Nephron progenitor cell (in vitro differentiated cells): ENCODE results near the gene NEK7.
A peak's percentile ranks its signal among the peaks of the same experiment; 100 is the strongest.

Source experiments
- DNase-seq: peaks from one replicate; pipeline ENCODE4 v3.0.0; 2021
- H3K27ac Mint-ChIP-seq: 2 replicates; pipeline ENCODE4 v1.8.0; 2021; ENCODE audit warnings: mild to moderate bottlenecking, moderate library complexity, mixed read lengths
- H3K27me3 Mint-ChIP-seq: 2 replicates; pipeline ENCODE4 v1.8.0; 2021; ENCODE audit warnings: mild to moderate bottlenecking, low read depth, mixed read lengths; ENCODE audit not compliant: poor library complexity
- H3K36me3 Mint-ChIP-seq: 2 replicates; pipeline ENCODE4 v1.8.0; 2021; ENCODE audit warnings: low read depth, mixed read lengths
- H3K4me1 Mint-ChIP-seq: 2 replicates; pipeline ENCODE4 v1.8.0; 2021; ENCODE audit warnings: mixed read lengths
- H3K4me3 Mint-ChIP-seq: 2 replicates; pipeline ENCODE4 v1.8.0; 2021; ENCODE audit warnings: mild to moderate bottlenecking, moderate library complexity, mixed read lengths
- H3K9me3 Mint-ChIP-seq: 2 replicates; pipeline ENCODE4 v1.8.0; 2021; ENCODE audit warnings: mild to moderate bottlenecking, moderate library complexity, mixed read lengths
- TF ChIP-seq, protein P1 (sequence below): fragments of 200-600 bp; sonication (generic); IDR thresholded peaks from 2 replicates; pipeline ENCODE4 v1.5.0; 2021; ENCODE audit warnings: antibody characterized with exemption

The NEK7 gene

DNA sequence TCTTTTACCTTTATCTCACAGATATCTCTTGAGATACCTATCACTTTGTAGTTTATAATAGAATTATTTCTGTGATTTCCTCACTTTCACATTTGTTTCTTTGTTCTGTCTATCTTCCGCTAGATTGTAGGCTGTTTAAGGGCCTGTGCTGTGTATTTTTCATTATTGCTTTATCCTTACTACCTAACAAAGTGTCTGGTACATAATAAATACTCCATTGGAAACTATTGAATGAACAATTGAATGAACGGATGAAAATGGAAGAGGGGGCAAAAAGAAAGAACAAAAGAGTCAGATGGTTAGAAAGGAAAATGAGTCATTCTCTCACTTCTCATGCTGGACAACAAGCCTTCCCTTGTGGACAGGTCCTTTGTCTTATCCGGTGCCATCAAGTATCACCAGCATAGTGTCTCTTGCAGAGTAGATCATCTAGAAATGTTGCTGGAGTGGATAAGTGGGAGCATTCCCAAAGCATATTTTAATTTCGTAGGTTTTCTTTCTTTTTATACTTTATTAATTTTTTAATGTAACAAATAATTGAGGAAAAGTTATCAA, 159.8 kb downstream of the NEK7 start:
- TF ChIP-seq, protein P1, sequence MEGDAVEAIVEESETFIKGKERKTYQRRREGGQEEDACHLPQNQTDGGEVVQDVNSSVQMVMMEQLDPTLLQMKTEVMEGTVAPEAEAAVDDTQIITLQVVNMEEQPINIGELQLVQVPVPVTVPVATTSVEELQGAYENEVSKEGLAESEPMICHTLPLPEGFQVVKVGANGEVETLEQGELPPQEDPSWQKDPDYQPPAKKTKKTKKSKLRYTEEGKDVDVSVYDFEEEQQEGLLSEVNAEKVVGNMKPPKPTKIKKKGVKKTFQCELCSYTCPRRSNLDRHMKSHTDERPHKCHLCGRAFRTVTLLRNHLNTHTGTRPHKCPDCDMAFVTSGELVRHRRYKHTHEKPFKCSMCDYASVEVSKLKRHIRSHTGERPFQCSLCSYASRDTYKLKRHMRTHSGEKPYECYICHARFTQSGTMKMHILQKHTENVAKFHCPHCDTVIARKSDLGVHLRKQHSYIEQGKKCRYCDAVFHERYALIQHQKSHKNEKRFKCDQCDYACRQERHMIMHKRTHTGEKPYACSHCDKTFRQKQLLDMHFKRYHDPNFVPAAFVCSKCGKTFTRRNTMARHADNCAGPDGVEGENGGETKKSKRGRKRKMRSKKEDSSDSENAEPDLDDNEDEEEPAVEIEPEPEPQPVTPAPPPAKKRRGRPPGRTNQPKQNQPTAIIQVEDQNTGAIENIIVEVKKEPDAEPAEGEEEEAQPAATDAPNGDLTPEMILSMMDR = no peak
- peaks cover 30% of the 10 kb centered on the region for H3K4me1 Mint-ChIP-seq
- no peak for DNase-seq
- H3K27me3 Mint-ChIP-seq = no peaks in the 10 kb centered on the region
- H3K27ac Mint-ChIP-seq = peak overlapping the region; percentile 44
- H3K4me3 Mint-ChIP-seq = no peak overlapping the region
- peaks cover 49% of the 10 kb centered on the region for H3K36me3 Mint-ChIP-seq
- H3K9me3 Mint-ChIP-seq = peaks cover 36% of the 10 kb centered on the region

DNA sequence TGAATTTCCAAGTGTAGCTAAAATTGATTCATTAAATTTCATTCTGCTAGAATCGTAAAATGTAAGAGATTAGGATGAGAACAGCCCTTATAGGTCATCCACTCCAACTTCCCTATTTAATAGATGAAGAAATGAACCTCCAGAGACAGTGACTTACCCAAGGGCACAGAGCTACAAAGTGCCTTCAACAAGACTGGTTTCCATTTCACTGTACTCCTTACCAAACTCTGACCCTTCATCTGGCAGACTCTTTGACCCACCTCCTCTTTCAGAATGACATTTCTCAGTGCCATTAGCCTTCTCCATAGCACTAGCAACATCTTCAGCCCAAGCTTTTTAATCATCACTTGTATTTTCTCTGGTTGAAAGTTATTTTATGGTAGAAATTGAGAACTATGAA, 161.3 kb downstream of the NEK7 start:
- TF ChIP-seq, protein P1 = no peak

DNA sequence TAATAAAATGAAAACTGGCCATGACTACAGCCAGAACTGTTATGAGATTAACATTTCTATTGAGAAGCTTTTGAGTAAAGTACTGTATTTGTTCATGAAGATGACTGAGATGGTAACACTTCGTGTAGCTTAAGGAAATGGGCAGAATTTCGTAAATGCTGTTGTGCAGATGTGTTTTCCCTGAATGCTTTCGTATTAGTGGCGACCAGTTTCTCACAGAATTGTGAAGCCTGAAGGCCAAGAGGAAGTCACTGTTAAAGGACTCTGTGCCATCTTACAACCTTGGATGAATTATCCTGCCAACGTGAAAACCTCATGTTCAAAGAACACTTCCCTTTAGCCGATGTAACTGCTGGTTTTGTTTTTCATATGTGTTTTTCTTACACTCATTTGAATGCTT, 164.0 kb downstream of the NEK7 start:
- H3K9me3 Mint-ChIP-seq = peaks cover 3% of the 10 kb centered on the region
- H3K4me1 Mint-ChIP-seq = peaks cover 14% of the 10 kb centered on the region
- H3K27me3 Mint-ChIP-seq = no peaks in the 10 kb centered on the region
- H3K36me3 Mint-ChIP-seq = peaks cover 15% of the 10 kb centered on the region
- TF ChIP-seq, protein P1 = no peak
- no peak overlapping the region for H3K27ac Mint-ChIP-seq
- no peak overlapping the region for H3K4me3 Mint-ChIP-seq
- no peak for DNase-seq

More for the DNA sequence above, 161.3 kb downstream of the NEK7 start:
- H3K27ac Mint-ChIP-seq = no peak overlapping the region
- DNase-seq = no peak
- peaks cover 39% of the 10 kb centered on the region for H3K36me3 Mint-ChIP-seq
- peaks cover 30% of the 10 kb centered on the region for H3K4me1 Mint-ChIP-seq
- H3K4me3 Mint-ChIP-seq = no peak overlapping the region
- peaks cover 26% of the 10 kb centered on the region for H3K9me3 Mint-ChIP-seq
- no peaks in the 10 kb centered on the region for H3K27me3 Mint-ChIP-seq

DNA sequence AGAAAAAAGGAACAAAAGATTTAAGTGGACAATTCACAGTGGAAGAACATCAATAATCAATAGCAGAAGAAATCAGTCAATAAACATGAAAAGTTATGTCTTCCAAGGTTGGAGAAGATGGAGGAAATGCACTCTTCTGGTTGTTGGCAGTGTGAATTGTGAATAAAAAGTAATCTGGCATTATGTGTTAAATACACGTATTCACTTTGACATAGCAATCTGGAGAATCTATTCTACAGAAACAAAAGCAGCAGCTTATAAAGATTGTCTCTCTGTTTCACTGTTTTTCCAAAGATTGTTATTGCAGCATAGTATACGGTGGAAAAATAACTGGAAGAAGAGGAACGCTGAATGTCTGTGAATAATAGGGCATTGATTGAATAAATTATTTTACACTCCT, 169.4 kb downstream of the NEK7 start:
- TF ChIP-seq, protein P1 = no peak
- Mint-ChIP-seq H3K36me3 (no peaks in the 10 kb centered on the region), H3K4me3 (no peak overlapping the region), H3K9me3 (no peaks in the 10 kb centered on the region), H3K4me1 (no peaks in the 10 kb centered on the region), H3K27me3 (peaks cover 3% of the 10 kb centered on the region), H3K27ac (no peak overlapping the region)
- no peak for DNase-seq

DNA sequence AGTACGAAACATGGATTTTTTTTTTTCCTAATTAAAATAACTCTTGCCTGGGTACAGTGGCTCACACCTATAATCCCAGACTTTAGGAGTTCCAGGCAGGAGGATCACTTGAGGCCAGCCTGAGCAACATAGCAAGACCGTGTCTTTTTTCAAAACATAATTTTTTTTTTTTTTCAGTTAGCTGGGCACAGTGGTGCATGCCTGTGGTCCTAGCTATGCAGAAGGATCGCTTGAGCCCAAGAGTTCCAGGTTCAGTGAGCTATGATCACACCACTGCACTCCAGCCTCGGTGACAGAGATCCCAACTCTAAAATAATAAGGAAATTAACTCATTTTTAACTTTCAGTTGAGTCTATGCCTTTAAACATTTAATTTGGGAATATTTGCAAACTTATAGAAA, 170.1 kb downstream of the NEK7 start:
- TF ChIP-seq, protein P1 = no peak
- Mint-ChIP-seq H3K9me3 (no peaks in the 10 kb centered on the region), H3K4me1 (no peaks in the 10 kb centered on the region), H3K4me3 (no peak overlapping the region), H3K27me3 (peaks cover 3% of the 10 kb centered on the region), H3K36me3 (no peaks in the 10 kb centered on the region), H3K27ac (no peak overlapping the region)
- DNase-seq = no peak

DNA sequence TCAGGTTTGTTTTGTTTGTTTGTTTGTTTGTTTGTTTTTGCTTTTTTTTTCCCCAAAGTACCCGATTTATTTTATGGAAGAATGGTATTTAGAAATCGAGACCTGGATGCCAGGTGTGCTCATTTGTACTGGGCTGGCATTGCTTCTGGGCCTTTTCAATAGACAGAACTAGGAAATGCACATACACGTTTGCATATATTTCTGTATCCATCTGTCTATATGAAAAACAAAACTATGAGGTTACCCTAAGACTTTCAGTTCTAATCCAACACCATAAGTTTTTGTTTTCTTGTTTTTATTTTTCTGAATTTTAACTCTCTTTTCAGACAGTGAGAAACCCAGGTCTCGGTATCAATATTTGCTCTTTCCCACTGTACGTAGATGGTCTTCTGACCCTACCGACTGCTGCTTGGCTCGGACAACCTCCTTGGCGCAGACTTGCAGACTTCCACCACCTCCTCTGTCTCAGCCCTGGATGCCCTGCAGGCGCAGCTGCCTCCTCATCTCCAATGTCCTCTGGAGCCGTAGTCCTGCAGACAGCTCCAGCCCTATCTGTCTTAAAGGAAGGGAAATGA, 171.7 kb downstream of the NEK7 start:
- H3K4me1 Mint-ChIP-seq = no peaks in the 10 kb centered on the region
- H3K4me3 Mint-ChIP-seq = no peak overlapping the region
- no peaks in the 10 kb centered on the region for H3K9me3 Mint-ChIP-seq
- no peaks in the 10 kb centered on the region for H3K36me3 Mint-ChIP-seq
- DNase-seq = no peak
- TF ChIP-seq, protein P1 = no peak
- H3K27ac Mint-ChIP-seq = no peak overlapping the region
- peaks cover 6% of the 10 kb centered on the region for H3K27me3 Mint-ChIP-seq
